H1 (cell line): ENCODE results near the gene OSM. TPM values are rescaled to one million over a fixed set of nuclear protein-coding genes. Genes with fewer than 3 reads are reported as not detected.

Experiments
- CTCF ChIA-PET: fragments of 300-600 bp; sonication (Branson Sonifier 250); formaldehyde crosslinking; loops from one replicate; lab custom pipeline; 2021; ENCODE audit not compliant: partially characterized antibody; lab: Charles Lee
- POLR2A ChIA-PET: fragments of 300-600 bp; sonication (Branson Sonifier 250); formaldehyde crosslinking; loops from one replicate; lab custom pipeline; 2021; ENCODE audit warnings: inconsistent platforms; ENCODE audit not compliant: partially characterized antibody; lab: Charles Lee
- DNase-seq, 2 experiments: peaks; one replicate each; pipeline versions ENCODE4 v3.0.0 to v3.0.0-alpha.2; 2010 to 2022; ENCODE audit warnings: low spot score in 2 of 2, low read depth in 1 of 2, mixed read lengths in 1 of 2
- FAIRE-seq: peaks from 2 replicates; lab custom pipeline; 2011; peaks lifted over from hg19 to GRCh38; lab: Jason Lieb, UNC
- H2AFZ ChIP-seq: 2 replicates; pipeline ENCODE4 v1.8.1; 2012; ENCODE audit warnings: low read length, inconsistent platforms
- H2AK5ac ChIP-seq: 2 replicates; pipeline ENCODE4 v1.6.1; 2013; ENCODE audit warnings: low read depth, low read length
- H2BK120ac ChIP-seq: replicated peaks from 2 replicates; pipeline ENCODE3; 2013; ENCODE audit warnings: low read depth, low read length, inconsistent platforms
- H2BK12ac ChIP-seq: 2 replicates; pipeline ENCODE4 v1.6.1; 2013; ENCODE audit warnings: low read depth, low read length
- H2BK15ac ChIP-seq: 2 replicates; pipeline ENCODE4 v1.6.1; 2013; ENCODE audit warnings: low read length
- H2BK20ac ChIP-seq: 2 replicates; pipeline ENCODE4 v1.6.1; 2013; ENCODE audit warnings: low read length
- H2BK5ac ChIP-seq: 2 replicates; pipeline ENCODE4 v1.6.1; 2013; ENCODE audit warnings: low read depth, low read length
- H3K14ac ChIP-seq: 2 replicates; pipeline ENCODE4 v1.6.1; 2013; ENCODE audit warnings: inconsistent platforms; ENCODE audit not compliant: insufficient read length
- H3K18ac ChIP-seq: 2 replicates; pipeline ENCODE4 v1.6.1; 2013; ENCODE audit warnings: low read length; ENCODE audit errors: extremely low read depth
- H3K23ac ChIP-seq: 2 replicates; pipeline ENCODE4 v1.6.1; 2013; ENCODE audit warnings: inconsistent platforms; ENCODE audit not compliant: insufficient read length
- H3K23me2 ChIP-seq: 2 replicates; pipeline ENCODE4 v1.6.1; 2013; ENCODE audit warnings: low read depth, low read length
- H3K27ac ChIP-seq: 2 replicates; pipeline ENCODE4 v1.6.1; 2011; ENCODE audit warnings: low read depth, low read length, inconsistent platforms
- H3K27me3 ChIP-seq, 4 experiments: replicated peaks in 1 of 4; 1 replicate in 1 of 4; 2 replicates in 3 of 4; pipeline versions ENCODE4 v1.6.1 to v1.8.1; 2011 to 2013; ENCODE audit warnings: low read length in 3 of 4, mild to moderate bottlenecking in 3 of 4, inconsistent platforms in 2 of 4, mixed read lengths in 2 of 4, moderate library complexity in 1 of 4; ENCODE audit not compliant: control insufficient read depth in 3 of 4, insufficient read depth in 3 of 4; ENCODE audit errors: extremely low read depth in 1 of 4
- H3K36me3 ChIP-seq, 4 experiments: 2 replicates each; pipeline versions ENCODE4 v1.6.1 to v1.8.1; 2011 to 2013; ENCODE audit warnings: mild to moderate bottlenecking in 4 of 4, low read length in 3 of 4, moderate library complexity in 2 of 4, control low read depth in 1 of 4, inconsistent platforms in 1 of 4; ENCODE audit not compliant: insufficient read depth in 4 of 4, control insufficient read depth in 2 of 4
- H3K4ac ChIP-seq: replicated peaks from 2 replicates; pipeline ENCODE3; 2013; ENCODE audit warnings: low read length, low read depth, mixed read lengths, inconsistent platforms; ENCODE audit not compliant: insufficient read length
- H3K4me1 ChIP-seq, 4 experiments: replicated peaks in 1 of 4; 1 replicate in 1 of 4; 2 replicates in 3 of 4; pipeline versions ENCODE4 v1.6.1 to v1.8.1; 2011 to 2013; ENCODE audit warnings: low read length in 3 of 4, inconsistent platforms in 2 of 4, mixed read lengths in 1 of 4; ENCODE audit not compliant: insufficient read depth in 4 of 4, control insufficient read depth in 3 of 4
- H3K4me2 ChIP-seq, 2 experiments: 2 replicates each; pipeline versions ENCODE4 v1.6.1 to v1.8.1; 2011 to 2013; ENCODE audit warnings: low read depth in 2 of 2, low read length in 2 of 2, control low read depth in 1 of 2, inconsistent platforms in 1 of 2, mild to moderate bottlenecking in 1 of 2; ENCODE audit not compliant: insufficient read depth in 1 of 2
- H3K4me3 ChIP-seq, 4 experiments: fragments of 200-600, 300-600 bp in 1 of 4; sonication (generic), shearing (Covaris generic), sonication (Bioruptor Twin) in 1 of 4; 2 replicates each; pipeline versions ENCODE4 v1.5.1 to v1.8.1; 2011 to 2016; ENCODE audit warnings: low read length in 4 of 4, low read depth in 3 of 4, control low read depth in 2 of 4, inconsistent platforms in 2 of 4, mild to moderate bottlenecking in 2 of 4, mixed read lengths in 1 of 4, moderate library complexity in 1 of 4; ENCODE audit not compliant: insufficient read depth in 2 of 4; ENCODE audit errors: extremely low read depth in 1 of 4
- H3K56ac ChIP-seq: replicated peaks from 2 replicates; pipeline ENCODE3; 2013; ENCODE audit warnings: low read depth, mild to moderate bottlenecking, mixed read lengths, low read length, inconsistent platforms; ENCODE audit not compliant: insufficient read length
- H3K79me1 ChIP-seq: 2 replicates; pipeline ENCODE4 v1.6.1; 2013; ENCODE audit warnings: low read depth, low read length, control low read depth
- H3K79me2 ChIP-seq, 2 experiments: 2 replicates each; pipeline versions ENCODE4 v1.6.1 to v1.8.1; 2012 to 2013; ENCODE audit warnings: low read length in 2 of 2, mild to moderate bottlenecking in 2 of 2, inconsistent platforms in 1 of 2; ENCODE audit not compliant: insufficient read depth in 2 of 2, control insufficient read depth in 1 of 2
- H3K9ac ChIP-seq, 4 experiments: replicated peaks in 1 of 4; 1 replicate in 1 of 4; 2 replicates in 3 of 4; pipeline versions ENCODE4 v1.6.1 to v1.8.1; 2011 to 2013; ENCODE audit warnings: low read depth in 3 of 4, low read length in 3 of 4, control low read depth in 2 of 4, mild to moderate bottlenecking in 2 of 4, moderate library complexity in 2 of 4, inconsistent platforms in 1 of 4; ENCODE audit errors: extremely low read depth in 1 of 4
- H3K9me3 ChIP-seq, 2 experiments: 2 replicates each; pipeline versions ENCODE4 v1.6.1 to v1.8.1; 2012 to 2013; ENCODE audit warnings: mild to moderate bottlenecking in 2 of 2, moderate library complexity in 2 of 2, control low read depth in 1 of 2, inconsistent platforms in 1 of 2, low read depth in 1 of 2, low read length in 1 of 2, mixed read lengths in 1 of 2; ENCODE audit not compliant: insufficient read depth in 2 of 2
- H4K20me1 ChIP-seq, 2 experiments: replicated peaks in 1 of 2; 2 replicates each; pipeline versions ENCODE3 to v1.8.1; 2011 to 2013; ENCODE audit warnings: inconsistent platforms in 2 of 2, low read length in 2 of 2, mild to moderate bottlenecking in 1 of 2; ENCODE audit not compliant: insufficient read depth in 2 of 2, control insufficient read depth in 1 of 2
- H4K5ac ChIP-seq: 2 replicates; pipeline ENCODE4 v1.6.1; 2013; ENCODE audit warnings: low read length, low read depth, mixed read lengths, inconsistent platforms; ENCODE audit not compliant: insufficient read length
- H4K8ac ChIP-seq: 2 replicates; pipeline ENCODE4 v1.8.0; 2013; ENCODE audit warnings: mild to moderate bottlenecking, moderate library complexity, low read length, inconsistent platforms; ENCODE audit not compliant: insufficient read depth; ENCODE audit errors: extremely low read depth
- H4K91ac ChIP-seq: replicated peaks from 2 replicates; pipeline ENCODE3; 2013; ENCODE audit warnings: low read length, mixed read lengths, inconsistent platforms; ENCODE audit not compliant: insufficient read length
- FOSL1 ChIP-seq: IDR thresholded peaks from 2 replicates; pipeline ENCODE4 v1.6.1; 2011; ENCODE audit warnings: mild to moderate bottlenecking, low read depth, low read length, moderate library complexity; ENCODE audit not compliant: insufficient read depth
- GTF2F1 ChIP-seq: IDR thresholded peaks from 2 replicates; pipeline ENCODE4 v1.6.1; 2012; ENCODE audit warnings: low read depth, low read length, improper control_type of control experiment, borderline replicate concordance
- KDM5A ChIP-seq: fragments of 200-600 bp; IDR thresholded peaks from 2 replicates; pipeline ENCODE4 v1.7.1; 2012; ENCODE audit warnings: mild to moderate bottlenecking, low read length, inconsistent platforms, mixed read lengths
- NANOG ChIP-seq: IDR thresholded peaks from 2 replicates; pipeline ENCODE4 v1.6.1; 2011; ENCODE audit warnings: low read length, low read depth, mild to moderate bottlenecking, inconsistent platforms; ENCODE audit not compliant: insufficient read depth, poor library complexity, severe bottlenecking
- PHF8 ChIP-seq: fragments of 200-600 bp; sonication (generic); conservative IDR thresholded peaks from 2 replicates; pipeline ENCODE4 v1.7.1; 2012; ENCODE audit warnings: low read depth, mild to moderate bottlenecking, inconsistent platforms, low read length, moderate library complexity
- RFX5 ChIP-seq: IDR thresholded peaks from 2 replicates; pipeline ENCODE4 v1.6.1; 2011; ENCODE audit warnings: low read depth, low read length, improper control_type of control experiment, borderline replicate concordance
- RXRA ChIP-seq: IDR thresholded peaks from 2 replicates; pipeline ENCODE4 v1.6.1; 2011; ENCODE audit warnings: low read depth, mild to moderate bottlenecking, low read length, moderate library complexity; ENCODE audit not compliant: insufficient read depth
- SIN3A ChIP-seq, 2 experiments: IDR thresholded peaks in 1 of 2; conservative IDR thresholded peaks in 1 of 2; 2 replicates each; pipeline ENCODE4 v1.6.1; 2011 to 2012; ENCODE audit warnings: low read length in 2 of 2, improper control_type of control experiment in 1 of 2, low read depth in 1 of 2, mild to moderate bottlenecking in 1 of 2
- TAF1 ChIP-seq: IDR thresholded peaks from 2 replicates; pipeline ENCODE4 v1.6.1; 2011; ENCODE audit warnings: mild to moderate bottlenecking, low read depth, low read length
- TEAD4 ChIP-seq: IDR thresholded peaks from 2 replicates; pipeline ENCODE4 v1.6.1; 2012; ENCODE audit warnings: low read depth, low read length, inconsistent platforms, mixed read lengths
- WGBS, 2 experiments: shearing (Covaris generic) in 1 of 2; methylation state at CpG; one replicate each; pipeline versions ENCODE4 v1.1.6 to v1.1.7; 2013 to 2015; ENCODE audit warnings: low lambda C conversion rate in 2 of 2, mixed read lengths in 2 of 2, inconsistent platforms in 1 of 2, low coverage in 1 of 2, missing lambda C conversion rate in 1 of 2; ENCODE audit not compliant: insufficient replicate concordance in 2 of 2, insufficient coverage in 1 of 2, insufficient read length in 1 of 2; ENCODE audit errors: extremely low coverage in 1 of 2, missing lambda C conversion rate in 1 of 2; 5-methylcytosine and 5-hydroxymethylcytosine counted together
- polyA plus RNA-seq, 7 experiments: library from polyadenylated mRNA; depleted of rRNA in 3 of 7; stranded (reverse) in 5 of 7; unstranded in 2 of 7; fragments of >200 nt in 5 of 7; fragments of 200-250 nt in 2 of 7; gene quantifications; 1 replicate in 5 of 7; 2 replicates in 1 of 7; 4 replicates in 1 of 7; pipeline versions ENCODE4 v1.2.1 to v1.2.3, GENCODE V29; 2011 to 2013; ENCODE audit warnings: missing spikeins in 2 of 7, mixed read lengths in 2 of 7
- total RNA-seq: library from RNA; stranded (reverse); fragmentation: NEBNext Ultra II Directional; extraction: Animal tissue kit (Norgen Biotek cat#: 25700); gene quantifications from 2 replicates; pipeline ENCODE4 v1.2.1, GENCODE V29; 2021

Gene OSM
- total and polyA plus RNA-seq, 2 of the 8 experiments (the other 6 are each of a cell fraction or from before 2014, with no cell fraction given) = not detected

- WGBS, 2 experiments = 94% methylated on average over 9 of the region's 9 CpGs; no CpG with 5 or more reads in 1 of the 2 experiments
- Histone ChIP-seq H3K4ac (no peak overlapping the region), H3K4me3 (no peak overlapping the region), H2AFZ (no peak overlapping the region), H3K4me2 (no peak overlapping the region), H4K20me1 (no peaks in the 10 kb centered on the region), H2BK15ac (no peak overlapping the region), H3K23ac (no peak overlapping the region), H3K9me3 (no peaks in the 10 kb centered on the region), H4K5ac (no peak overlapping the region), H3K4me1 (no peaks in the 10 kb centered on the region; a peak in 1 of 7 replicates), H3K23me2 (no peaks in the 10 kb centered on the region), H4K8ac (no peak overlapping the region; the same call in 1 of the 2 replicates), H3K27me3 (no peaks in the 10 kb centered on the region), H3K27ac (no peak overlapping the region), H2BK120ac (no peak overlapping the region), H4K91ac (no peak overlapping the region), H3K18ac (no peak overlapping the region), H3K36me3 (no peaks in the 10 kb centered on the region), H3K14ac (no peak overlapping the region), H2BK12ac (no peak overlapping the region), H2BK20ac (no peak overlapping the region), H2BK5ac (no peak overlapping the region), H3K79me2 (no peaks in the 10 kb centered on the region), H2AK5ac (no peak overlapping the region), H3K56ac (no peak overlapping the region), H3K79me1 (no peaks in the 10 kb centered on the region), H3K9ac (no peak overlapping the region)
- no peak for DNase-seq
- CTCF ChIA-PET = interaction anchor here (0.7 to 4.9 kb wide), 7 partner anchors 9 to 66 kb away, joined by 3 to 48 read pairs (median 3); partner anchors contain the start of genes CASTOR1 and TBC1D10A
- FAIRE-seq = no peak
- POLR2A ChIA-PET = interaction anchor here (0.7 kb wide), 1 partner anchor 55 kb away, joined by 3 read pairs; the partner anchor contains the start of genes CCDC157 and SF3A1
- TF ChIP-seq GTF2F1 (no peak), PHF8 (no peak), RFX5 (no peak), NANOG (no peak), SIN3A (conservative IDR thresholded peaks at IDR 0.05 in 1 of 2, IDR thresholded peaks at IDR 0.05 in 1 of 2; ENCODE audit: low read depth in 1 of 2, low read length in 2 of 2) (no peak), TEAD4 (no peak), RXRA (no peak), TAF1 (no peak), KDM5A (no peak), FOSL1 (no peak)
Observed at GRCh38 chr22:30301995-30302809, 35.6 kb upstream of the OSM start.
